Karpas-422 (cell line): ENCODE data around the gene GPLD1. TPM values are rescaled to one million over a fixed set of nuclear protein-coding genes. Genes with fewer than 3 reads are reported as not detected.
"Not testable (repeated sequence)": the region's sequence is repeated elsewhere in the genome, so short reads cannot be mapped to it uniquely, and the experiment has no call there.

ENCODE experiments used
- DNase-seq: peaks from one replicate; pipeline ENCODE4 v3.0.0-alpha.2; 2015
- H2AFZ ChIP-seq: fragments of 200-600 bp; sonication (generic); 2 replicates; pipeline ENCODE4 v1.6.1; 2014; ENCODE audit warnings: antibody characterized with exemption, low read length, mixed read lengths
- H3K27ac ChIP-seq: fragments of 200-600 bp; sonication (generic); 2 replicates; pipeline ENCODE4 v1.5.1; 2014; ENCODE audit warnings: mild to moderate bottlenecking, low read length, moderate library complexity
- H3K27me3 ChIP-seq: fragments of 200-600 bp; sonication (generic); 2 replicates; pipeline ENCODE4 v1.6.1; 2014; ENCODE audit warnings: low read length, mixed read lengths
- H3K36me3 ChIP-seq: fragments of 200-600 bp; sonication (generic); 2 replicates; pipeline ENCODE4 v1.6.1; 2014; ENCODE audit warnings: low read length, mixed read lengths; ENCODE audit not compliant: insufficient read depth
- H3K4me1 ChIP-seq: fragments of 200-600 bp; sonication (generic); 2 replicates; pipeline ENCODE4 v1.6.1; 2014; ENCODE audit warnings: mild to moderate bottlenecking, low read length, mixed read lengths
- H3K4me2 ChIP-seq: fragments of 200-600 bp; sonication (generic); 2 replicates; pipeline ENCODE4 v1.6.1; 2014; ENCODE audit warnings: low read length, low read depth, mild to moderate bottlenecking; ENCODE audit not compliant: poor library complexity, severe bottlenecking
- H3K4me3 ChIP-seq: fragments of 200-600 bp; sonication (generic); 2 replicates; pipeline ENCODE4 v1.5.1; 2014; ENCODE audit warnings: mild to moderate bottlenecking, antibody characterized with exemption, low read length, mixed read lengths
- H3K79me2 ChIP-seq: fragments of 200-600 bp; sonication (generic); 2 replicates; pipeline ENCODE4 v1.6.1; 2014; ENCODE audit warnings: mild to moderate bottlenecking, low read length, mixed read lengths
- H3K9ac ChIP-seq: fragments of 200-600 bp; sonication (generic); 2 replicates; pipeline ENCODE4 v1.6.0; 2014; ENCODE audit warnings: low read length
- H3K9me2 ChIP-seq: fragments of 200-600 bp; sonication (generic), shearing (Covaris generic); replicated peaks from 2 replicates; pipeline ENCODE4 v1.6.0; 2014; ENCODE audit warnings: mild to moderate bottlenecking, low read length, moderate library complexity; ENCODE audit not compliant: insufficient read depth
- H3K9me3 ChIP-seq: fragments of 300-700, 200-600 bp; sonication (generic); 2 replicates; pipeline ENCODE4 v1.6.1; 2014; ENCODE audit warnings: low read length, mixed read lengths
- H4K20me1 ChIP-seq: fragments of 200-600 bp; sonication (generic); 2 replicates; pipeline ENCODE4 v1.6.1; 2014; ENCODE audit warnings: mild to moderate bottlenecking, antibody characterized with exemption, low read length, low read depth; ENCODE audit not compliant: insufficient read depth
- total RNA-seq: library from RNA; depleted of rRNA; stranded (reverse); fragments of >200 nt; shearing (Covaris generic); gene quantifications from 2 replicates; pipeline ENCODE4 v1.2.3, GENCODE V29; 2014; ENCODE audit warnings: low replicate concordance

GPLD1 gene
- total RNA-seq, 1 experiment from 2014 or later: 9.0 TPM

- H3K4me3 ChIP-seq: no peak overlapping the region
- no peak overlapping the region for H2AFZ ChIP-seq
- H3K79me2 ChIP-seq: no peaks in the 10 kb centered on the region
- no peaks in the 10 kb centered on the region for H3K36me3 ChIP-seq
- no peak overlapping the region for H3K9ac ChIP-seq
- no peak for DNase-seq
- H3K9me3 ChIP-seq: no peaks in the 10 kb centered on the region
- H3K4me1 ChIP-seq: peaks cover 12% of the 10 kb centered on the region
- no peaks in the 10 kb centered on the region for H3K27me3 ChIP-seq
- no peaks in the 10 kb centered on the region for H3K9me2 ChIP-seq
- H3K4me2 ChIP-seq: no peak overlapping the region
- H3K27ac ChIP-seq: no peak overlapping the region
- no peaks in the 10 kb centered on the region for H4K20me1 ChIP-seq
These were observed 101.6 kb downstream of the GPLD1 start for GRCh38 chr6:24387818-24388217.

GRCh38 chr6:24385536-24386269, 103.7 kb downstream of the GPLD1 start:
- H3K79me2 ChIP-seq: no peaks in the 10 kb centered on the region
- H3K9me2 ChIP-seq: no peaks in the 10 kb centered on the region
- H3K27ac ChIP-seq: no peak overlapping the region
- no peak overlapping the region for H2AFZ ChIP-seq
- no peaks in the 10 kb centered on the region for H3K27me3 ChIP-seq
- no peaks in the 10 kb centered on the region for H3K9me3 ChIP-seq
- H3K4me3 ChIP-seq: no peak overlapping the region
- no peaks in the 10 kb centered on the region for H3K36me3 ChIP-seq
- H4K20me1 ChIP-seq: no peaks in the 10 kb centered on the region
- DNase-seq: no peak
- H3K4me1 ChIP-seq: no peaks in the 10 kb centered on the region
- no peak overlapping the region for H3K9ac ChIP-seq
- H3K4me2 ChIP-seq: no peak overlapping the region

GRCh38 chr6:24384369-24385130, 104.8 kb downstream of the GPLD1 start:
- H3K9me3 ChIP-seq: not testable (repeated sequence)

GRCh38 chr6:24382891-24383494, 106.4 kb downstream of the GPLD1 start:
- H3K27ac ChIP-seq, H3K4me3 ChIP-seq, H2AFZ ChIP-seq, H3K27me3 ChIP-seq, H3K9me2 ChIP-seq, H3K4me2 ChIP-seq, H4K20me1 ChIP-seq, H3K4me1 ChIP-seq, H3K9ac ChIP-seq, H3K36me3 ChIP-seq, DNase-seq, H3K9me3 ChIP-seq, H3K79me2 ChIP-seq: not testable (repeated sequence)

More at GRCh38 chr6:24384369-24385130, 104.8 kb downstream of the GPLD1 start:
- H3K4me2 ChIP-seq, H4K20me1 ChIP-seq, H3K27ac ChIP-seq, H3K9ac ChIP-seq, H3K27me3 ChIP-seq, H2AFZ ChIP-seq, H3K9me2 ChIP-seq, H3K79me2 ChIP-seq, DNase-seq, H3K36me3 ChIP-seq, H3K4me1 ChIP-seq, H3K4me3 ChIP-seq: not testable (repeated sequence)

- Histone ChIP-seq H3K27ac (no peak overlapping the region), H4K20me1 (no peaks in the 10 kb centered on the region), H3K9me3 (no peaks in the 10 kb centered on the region), H3K27me3 (no peaks in the 10 kb centered on the region), H3K4me1 (no peaks in the 10 kb centered on the region), H3K4me3 (no peak overlapping the region), H3K79me2 (no peaks in the 10 kb centered on the region), H3K36me3 (no peaks in the 10 kb centered on the region), H2AFZ (no peak overlapping the region), H3K9me2 (no peaks in the 10 kb centered on the region), H3K9ac (no peak overlapping the region), H3K4me2 (no peak overlapping the region)
- no peak for DNase-seq
These were observed 107.2 kb downstream of the GPLD1 start for GRCh38 chr6:24382220-24382540.

- H3K4me3 ChIP-seq: no peak overlapping the region
- H3K9me3 ChIP-seq: no peaks in the 10 kb centered on the region
- H3K9ac ChIP-seq: no peak overlapping the region
- no peaks in the 10 kb centered on the region for H3K4me1 ChIP-seq
- no peaks in the 10 kb centered on the region for H3K79me2 ChIP-seq
- no peaks in the 10 kb centered on the region for H3K36me3 ChIP-seq
- no peaks in the 10 kb centered on the region for H4K20me1 ChIP-seq
- H3K9me2 ChIP-seq: no peaks in the 10 kb centered on the region
- no peak overlapping the region for H2AFZ ChIP-seq
- no peak overlapping the region for H3K27ac ChIP-seq
- no peaks in the 10 kb centered on the region for H3K27me3 ChIP-seq
- DNase-seq: no peak
- H3K4me2 ChIP-seq: no peak overlapping the region
These were observed 107.7 kb downstream of the GPLD1 start for GRCh38 chr6:24381476-24382219.

- H3K79me2 ChIP-seq: no peaks in the 10 kb centered on the region
These were observed 110.8 kb downstream of the GPLD1 start for GRCh38 chr6:24378473-24379097.

More at GRCh38 chr6:24378473-24379097, 110.8 kb downstream of the GPLD1 start:
- no peak overlapping the region for H3K9ac ChIP-seq
- H2AFZ ChIP-seq: no peak overlapping the region
- DNase-seq: no peak
- H3K4me2 ChIP-seq: no peak overlapping the region
- H3K9me3 ChIP-seq: no peaks in the 10 kb centered on the region
- no peak overlapping the region for H3K4me3 ChIP-seq
- no peak overlapping the region for H3K27ac ChIP-seq
- H3K9me2 ChIP-seq: no peaks in the 10 kb centered on the region
- H3K36me3 ChIP-seq: no peaks in the 10 kb centered on the region
- H3K27me3 ChIP-seq: no peaks in the 10 kb centered on the region
- H3K4me1 ChIP-seq: no peaks in the 10 kb centered on the region
- no peaks in the 10 kb centered on the region for H4K20me1 ChIP-seq
